ENCODE data around the gene HLCS.

GRCh38 chr21:36888466-36888865 lies 78.0 kb downstream of the HLCS start:
- TF ChIP-seq CTCF (IDR thresholded peaks at IDR 0.05) (no peak), POLR2AphosphoS5 (IDR thresholded peaks at IDR 0.05; ENCODE audit: insufficient read depth in 1 of 2, low read depth in 1 of 2) (no peak)
